SK-N-SH treated with all-trans-retinoic acid at 6 μM for 48 hours (cell line): Measurements from ENCODE around the gene HIF3A.
A peak's percentile ranks its signal among the peaks of the same experiment; 100 is the strongest.

Experiments used
- ATAC-seq: fragments of 200-7000 bp; cut with Tn5 transposase; 3 replicates; pipeline ENCODE4 v1.9.1; 2020; ENCODE audit warnings: mild to moderate bottlenecking, moderate library complexity
- ARNTL ChIP-seq: fragments of 450-650 bp; formaldehyde crosslinking; IDR thresholded peaks from 2 replicates; pipeline ENCODE4 v1.5.0; 2020; ENCODE audit warnings: low read depth, mild to moderate bottlenecking, moderate library complexity, borderline replicate concordance
- BACH2 ChIP-seq: fragments of 250-450 bp; sonication (Bioruptor Pico); IDR thresholded peaks from 2 replicates; pipeline ENCODE4 v1.9.0; 2021; ENCODE audit warnings: mild to moderate bottlenecking, borderline replicate concordance
- CSDC2 ChIP-seq: fragments of 250-450 bp; sonication (Bioruptor Pico); IDR thresholded peaks from 2 replicates; pipeline ENCODE4 v1.5.0; 2020; ENCODE audit warnings: mild to moderate bottlenecking, moderate library complexity
- ESRRG ChIP-seq: fragments of 250-450 bp; sonication (Bioruptor Pico); IDR thresholded peaks from 2 replicates; pipeline ENCODE4 v1.6.1; 2021; ENCODE audit warnings: mild to moderate bottlenecking
- ISL1 ChIP-seq: fragments of 250-450 bp; sonication (Bioruptor Pico); IDR thresholded peaks from 2 replicates; pipeline ENCODE4 v2.1.2; 2022; ENCODE audit warnings: mild to moderate bottlenecking, moderate library complexity
- OSR1 ChIP-seq: fragments of 250-450 bp; sonication (Bioruptor Pico); IDR thresholded peaks from 2 replicates; pipeline ENCODE4 v1.8.0; 2022; ENCODE audit warnings: moderate library complexity, mild to moderate bottlenecking, inconsistent platforms
- PATZ1 ChIP-seq: fragments of 250-450 bp; sonication (Bioruptor Pico); IDR thresholded peaks from 2 replicates; pipeline ENCODE4 v1.8.0; 2020; ENCODE audit warnings: mild to moderate bottlenecking, moderate library complexity, borderline replicate concordance
- TCF4 ChIP-seq: fragments of 250-450 bp; sonication (Bioruptor Pico); IDR thresholded peaks from 2 replicates; pipeline ENCODE4 v1.8.0; 2021; ENCODE audit warnings: mild to moderate bottlenecking, moderate library complexity, borderline replicate concordance
- TOX ChIP-seq: fragments of 250-450 bp; sonication (Bioruptor Pico); IDR thresholded peaks from 2 replicates; pipeline ENCODE4 v1.8.0; 2021; ENCODE audit warnings: mild to moderate bottlenecking, moderate library complexity, borderline replicate concordance
- TSHZ2 ChIP-seq: fragments of 250-450 bp; sonication (Bioruptor Pico); IDR thresholded peaks from 2 replicates; pipeline ENCODE4 v1.5.0; 2020; ENCODE audit warnings: mild to moderate bottlenecking, moderate library complexity
- ZC3H10 ChIP-seq: fragments of 250-450 bp; sonication (Bioruptor Pico); IDR thresholded peaks from 2 replicates; pipeline ENCODE4 v1.5.1; 2021; ENCODE audit warnings: mild to moderate bottlenecking, moderate library complexity
- ZFP3 ChIP-seq: fragments of 250-450 bp; sonication (Bioruptor Pico); IDR thresholded peaks from 2 replicates; pipeline ENCODE4 v1.5.0; 2020; ENCODE audit warnings: mild to moderate bottlenecking, moderate library complexity
- ZFP30 ChIP-seq: fragments of 450-650 bp; formaldehyde crosslinking; IDR thresholded peaks from 2 replicates; pipeline ENCODE4 v1.5.0; 2022; ENCODE audit warnings: mild to moderate bottlenecking, moderate library complexity
- ZNF565 ChIP-seq: fragments of 450-650 bp; formaldehyde crosslinking; conservative IDR thresholded peaks from 2 replicates; pipeline ENCODE4 v1.5.0; 2020; ENCODE audit warnings: low read depth, mild to moderate bottlenecking, moderate library complexity
- ZNF8 ChIP-seq: fragments of 450-650 bp; formaldehyde crosslinking; IDR thresholded peaks from 2 replicates; pipeline ENCODE4 v1.5.0; 2020; ENCODE audit warnings: mild to moderate bottlenecking, moderate library complexity
- TF ChIP-seq, protein P1 (sequence below): fragments of 250-450 bp; sonication (Bioruptor Pico); IDR thresholded peaks from 2 replicates; pipeline ENCODE4 v1.8.0; 2021; ENCODE audit warnings: low read depth, mild to moderate bottlenecking, moderate library complexity, borderline replicate concordance
- TF ChIP-seq, protein P2 (sequence below): fragments of 250-450 bp; sonication (Bioruptor Pico); IDR thresholded peaks from 2 replicates; pipeline ENCODE4 v1.5.1; 2020; ENCODE audit warnings: low read depth, mild to moderate bottlenecking, moderate library complexity

HIF3A gene

DNA sequence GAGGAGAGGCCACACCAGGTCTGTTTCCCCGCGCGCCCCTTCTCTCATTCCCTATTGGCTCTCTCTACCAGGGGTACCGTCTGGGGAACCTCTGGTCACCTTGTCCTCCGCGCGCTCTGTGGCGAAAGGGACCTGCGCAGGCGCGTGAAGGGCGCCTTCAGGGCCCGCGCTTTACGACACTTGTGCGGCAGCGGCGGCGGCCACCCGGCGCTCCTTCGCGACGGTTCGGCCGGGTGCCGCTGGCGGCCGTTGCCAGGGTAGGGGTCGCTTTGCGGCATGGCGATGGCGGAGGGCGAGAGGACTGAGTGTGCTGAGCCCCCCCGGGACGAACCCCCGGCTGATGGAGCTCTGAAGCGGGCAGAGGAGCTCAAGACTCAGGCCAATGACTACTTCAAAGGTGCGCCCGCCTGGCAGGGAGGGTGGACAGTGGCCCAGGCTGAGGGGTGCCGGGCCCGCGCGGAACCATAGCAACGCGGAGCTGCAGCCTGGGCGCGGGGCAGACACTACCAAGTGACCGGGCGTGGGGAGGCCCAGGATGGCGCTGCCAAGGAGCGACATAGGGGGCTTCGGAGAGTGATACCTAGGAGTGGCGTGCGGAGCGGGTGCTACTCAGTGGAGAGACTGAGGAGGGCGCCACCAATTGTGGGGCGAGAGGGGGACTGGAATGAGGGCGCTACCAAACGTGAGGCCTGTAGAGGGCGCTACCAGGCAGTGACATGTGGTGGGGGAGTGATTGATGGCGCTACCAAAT, 50.2 kb downstream of the HIF3A start, which contains the start of gene PPP5C:
Gene PPP5C (plus strand): TSS at position 267 of the 751 bp plus-strand sequence. CDS start 10 bp downstream, at position 277.
- ATAC-seq, result peak; percentile 85
- TF ChIP-seq, protein P1, sequence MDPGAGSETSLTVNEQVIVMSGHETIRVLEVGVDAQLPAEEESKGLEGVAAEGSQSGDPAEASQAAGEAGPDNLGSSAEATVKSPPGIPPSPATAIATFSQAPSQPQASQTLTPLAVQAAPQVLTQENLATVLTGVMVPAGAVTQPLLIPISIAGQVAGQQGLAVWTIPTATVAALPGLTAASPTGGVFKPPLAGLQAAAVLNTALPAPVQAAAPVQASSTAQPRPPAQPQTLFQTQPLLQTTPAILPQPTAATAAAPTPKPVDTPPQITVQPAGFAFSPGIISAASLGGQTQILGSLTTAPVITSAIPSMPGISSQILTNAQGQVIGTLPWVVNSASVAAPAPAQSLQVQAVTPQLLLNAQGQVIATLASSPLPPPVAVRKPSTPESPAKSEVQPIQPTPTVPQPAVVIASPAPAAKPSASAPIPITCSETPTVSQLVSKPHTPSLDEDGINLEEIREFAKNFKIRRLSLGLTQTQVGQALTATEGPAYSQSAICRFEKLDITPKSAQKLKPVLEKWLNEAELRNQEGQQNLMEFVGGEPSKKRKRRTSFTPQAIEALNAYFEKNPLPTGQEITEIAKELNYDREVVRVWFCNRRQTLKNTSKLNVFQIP, result no peak
- no peak for TF ChIP-seq ZFP30 (CRISPR knock-in tag)
- no peak for TF ChIP-seq ZNF565 (CRISPR knock-in tag)
- no peak for TF ChIP-seq OSR1 (CRISPR knock-in tag)
- 0 out of 2 replicates have a peak, but pooled peaks have one; percentile 44 for TF ChIP-seq PATZ1
- TF ChIP-seq, all 23 proteins: peak for 1

- no peak for ATAC-seq
- TF ChIP-seq ZFP3 (CRISPR knock-in tag) (no peak), ARNTL (no peak), CSDC2 (CRISPR knock-in tag) (no peak), BACH2 (CRISPR knock-in tag) (no peak), TSHZ2 (CRISPR knock-in tag) (no peak), OSR1 (CRISPR knock-in tag) (no peak)
- TF ChIP-seq, protein P2, sequence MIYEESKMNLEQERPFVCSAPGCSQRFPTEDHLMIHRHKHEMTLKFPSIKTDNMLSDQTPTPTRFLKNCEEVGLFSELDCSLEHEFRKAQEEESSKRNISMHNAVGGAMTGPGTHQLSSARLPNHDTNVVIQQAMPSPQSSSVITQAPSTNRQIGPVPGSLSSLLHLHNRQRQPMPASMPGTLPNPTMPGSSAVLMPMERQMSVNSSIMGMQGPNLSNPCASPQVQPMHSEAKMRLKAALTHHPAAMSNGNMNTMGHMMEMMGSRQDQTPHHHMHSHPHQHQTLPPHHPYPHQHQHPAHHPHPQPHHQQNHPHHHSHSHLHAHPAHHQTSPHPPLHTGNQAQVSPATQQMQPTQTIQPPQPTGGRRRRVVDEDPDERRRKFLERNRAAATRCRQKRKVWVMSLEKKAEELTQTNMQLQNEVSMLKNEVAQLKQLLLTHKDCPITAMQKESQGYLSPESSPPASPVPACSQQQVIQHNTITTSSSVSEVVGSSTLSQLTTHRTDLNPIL (CRISPR knock-in tag), result no peak
These were observed 50.7 kb downstream of the HIF3A start for GRCh38 chr19:46347572-46347883.

DNA sequence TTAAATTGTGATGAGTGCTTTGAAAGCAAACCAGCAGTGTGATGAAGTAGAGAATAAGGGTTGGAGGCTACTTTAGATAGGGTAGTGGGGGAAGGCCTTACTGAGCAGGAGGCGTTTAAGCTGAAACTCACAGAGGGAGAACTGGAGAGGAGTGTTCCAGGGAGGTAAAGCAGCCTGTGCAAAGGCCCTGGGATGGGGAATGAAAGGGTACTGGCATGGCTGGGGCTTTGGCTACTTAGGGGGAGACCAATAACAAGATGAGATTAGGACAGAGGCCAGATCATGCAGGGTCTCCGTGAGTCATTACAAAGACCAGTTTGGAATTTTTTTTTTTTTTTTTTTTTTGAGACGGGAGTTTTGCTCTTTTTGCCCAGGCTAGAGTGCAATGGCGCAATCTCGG, 51.1 kb downstream of the HIF3A start:
- ATAC-seq, result no peak
- no peak for TF ChIP-seq OSR1 (CRISPR knock-in tag)
- TF ChIP-seq ZFP3 (CRISPR knock-in tag), result no peak
- no peak for TF ChIP-seq ESRRG (CRISPR knock-in tag)
- no peak for TF ChIP-seq TOX (CRISPR knock-in tag)
- TF ChIP-seq ISL1 (CRISPR knock-in tag), result no peak
- TF ChIP-seq, protein P2 (CRISPR knock-in tag), result no peak
- no peak for TF ChIP-seq ZC3H10 (CRISPR knock-in tag)
- no peak for TF ChIP-seq TCF4 (CRISPR knock-in tag)
- no peak for TF ChIP-seq ZNF8
- no peak for TF ChIP-seq ZFP30 (CRISPR knock-in tag)
- TF ChIP-seq TSHZ2 (CRISPR knock-in tag), result no peak
